ENCODE measurements around the gene FAM171A2.
"Not testable (repeated sequence)": the region's sequence is repeated elsewhere in the genome, so short reads cannot be mapped to it uniquely, and the experiment has no call there.

Gene FAM171A2

GRCh38 chr17:44360144-44360533 lies 3.5 kb downstream of the FAM171A2 start:
- no peak for DNase-seq

GRCh38 chr17:44359458-44360143 lies 4.1 kb downstream of the FAM171A2 start:
- DNase-seq: no peak

DNA sequence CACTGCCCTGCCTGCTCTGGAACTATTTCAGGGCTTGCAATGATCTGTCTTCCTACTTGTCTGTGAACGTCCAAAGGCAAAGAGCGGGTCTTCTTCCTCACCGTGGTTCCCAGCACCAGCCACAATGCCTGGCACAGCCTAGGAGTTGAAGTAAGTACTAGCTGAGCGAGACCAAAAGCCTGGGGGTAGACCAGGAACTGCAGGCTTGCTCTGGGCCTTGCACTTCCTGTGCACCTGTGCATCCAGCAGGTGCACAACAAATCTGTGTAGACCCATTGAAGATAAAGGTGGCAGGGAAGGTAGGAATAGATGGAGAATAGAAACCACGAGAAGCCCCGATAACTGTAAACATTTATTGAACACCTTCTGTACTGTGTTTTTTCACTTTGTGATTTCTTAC lies 4.6 kb downstream of the FAM171A2 start:
- no peak for DNase-seq

GRCh38 chr17:44358066-44358465 lies 5.6 kb downstream of the FAM171A2 start:
- no peak for DNase-seq

DNA sequence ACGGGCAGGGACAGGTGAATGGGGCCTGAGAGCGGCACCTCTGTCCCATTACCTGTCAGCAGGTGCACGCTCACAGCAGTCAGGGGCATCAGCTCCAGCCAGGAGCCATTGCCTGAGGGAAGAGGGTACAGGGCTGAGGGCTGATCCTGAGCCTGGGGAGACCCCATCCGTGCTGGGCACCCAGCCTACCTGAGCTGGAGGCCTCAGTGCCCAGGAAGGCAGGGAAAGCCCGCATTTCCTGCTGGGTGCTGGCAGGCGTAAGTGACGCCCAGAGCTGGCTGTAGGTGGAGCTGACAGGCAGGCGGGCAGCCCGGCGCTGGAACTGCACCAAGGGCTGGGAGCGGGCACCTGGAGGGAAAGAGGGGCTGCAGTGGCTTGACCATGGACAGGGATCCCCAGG lies 7.4 kb downstream of the FAM171A2 start:
- DNase-seq: no peak

DNA sequence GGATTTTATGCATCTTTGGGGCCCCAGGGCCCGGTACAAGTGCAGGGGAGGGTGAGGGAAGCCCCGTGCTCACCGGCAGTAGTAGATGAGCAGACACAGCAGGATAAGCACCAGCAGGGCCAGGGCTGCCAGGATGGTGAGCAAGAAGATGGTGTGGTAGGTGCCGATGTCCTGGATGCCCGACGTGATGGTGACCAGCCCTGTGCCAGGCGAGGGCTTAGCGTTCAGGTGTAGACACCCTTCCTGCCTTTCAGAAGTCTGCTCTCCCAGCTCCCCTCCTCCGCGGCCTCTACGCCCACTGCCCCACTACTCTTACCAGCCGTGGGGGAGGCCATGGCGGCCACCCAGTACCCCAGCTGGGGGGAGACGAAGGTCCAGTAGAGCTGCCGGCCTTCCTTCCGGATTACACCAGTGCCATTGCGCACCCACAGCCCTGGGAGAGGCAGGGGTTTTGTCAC lies 8.0 kb downstream of the FAM171A2 start:
- DNase-seq: no peak

- DNase-seq: peak; percentile 81
Measured at GRCh38 chr17:44354582-44355561, 8.8 kb downstream of the FAM171A2 start.

DNA sequence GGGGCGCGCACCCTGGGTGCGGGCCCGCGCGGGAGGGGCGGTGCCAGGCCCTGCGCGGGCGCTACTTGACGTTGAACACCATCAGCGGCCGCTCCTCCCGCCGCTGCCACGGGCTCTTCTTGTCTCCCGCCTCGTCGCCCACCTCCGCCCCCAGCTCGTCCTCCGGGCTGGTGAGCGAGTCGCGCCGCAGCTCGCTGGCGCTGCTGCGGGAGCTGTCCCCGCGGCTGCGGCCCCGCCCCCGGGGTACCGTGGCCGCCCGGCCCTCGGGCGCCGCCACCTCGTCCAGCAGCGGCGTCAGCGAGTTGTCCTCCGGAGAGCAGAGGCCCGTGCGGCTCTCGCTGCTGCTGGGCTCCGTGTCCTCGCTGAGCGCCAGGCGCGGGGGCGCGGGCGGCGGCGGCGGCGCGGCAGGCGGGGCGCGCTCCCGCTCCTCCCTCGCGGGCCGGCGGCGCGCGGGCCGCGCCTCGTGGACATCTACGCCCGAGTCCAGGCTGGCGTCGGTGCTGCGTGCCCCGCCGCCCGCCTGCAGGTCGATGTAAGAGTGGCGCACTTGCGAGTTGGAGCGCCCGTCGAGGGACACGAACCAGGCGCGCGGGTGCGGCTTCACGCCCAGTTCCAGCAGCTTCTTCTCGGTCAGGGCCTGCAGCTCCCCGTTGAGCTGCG lies 9.9 kb downstream of the FAM171A2 start:
- peak; percentile 67 for DNase-seq

DNA sequence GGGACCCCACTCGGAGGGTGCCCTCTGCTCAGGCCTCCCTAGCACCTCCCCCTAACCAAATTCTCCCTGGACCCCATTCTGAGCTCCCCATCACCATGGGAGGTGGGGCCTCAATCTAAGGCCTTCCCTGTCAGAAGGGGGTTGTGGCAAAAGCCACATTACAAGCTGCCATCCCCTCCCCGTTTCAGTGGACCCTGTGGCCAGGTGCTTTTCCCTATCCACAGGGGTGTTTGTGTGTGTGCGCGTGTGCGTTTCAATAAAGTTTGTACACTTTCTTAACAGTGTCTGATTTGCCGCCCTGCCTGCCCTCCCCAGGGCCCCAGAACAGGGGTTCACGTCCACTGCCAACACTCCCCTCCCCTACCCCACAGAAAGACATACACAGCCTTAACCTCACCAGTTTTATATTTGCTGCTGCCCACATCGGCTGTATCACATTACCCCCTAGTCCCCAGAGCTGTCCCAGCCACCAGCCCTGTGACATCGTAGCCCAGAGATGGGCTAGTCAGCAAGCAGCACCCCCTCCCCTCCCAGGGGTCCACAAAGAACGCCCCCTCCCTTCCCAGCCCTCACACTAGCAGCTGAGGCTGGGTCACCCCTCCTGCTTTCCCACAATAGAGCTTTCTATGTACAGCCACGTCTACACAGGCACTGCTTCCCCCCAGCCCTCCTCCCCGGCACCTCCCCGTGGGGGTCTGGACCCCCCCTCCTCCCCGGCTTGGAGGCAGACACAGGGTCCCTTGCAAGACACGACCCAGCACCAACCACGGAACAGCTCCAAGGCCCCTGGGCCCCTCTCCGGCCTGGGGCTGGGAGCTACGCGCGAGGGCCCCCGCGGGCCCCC lies 10.6 kb downstream of the FAM171A2 start:
- peak; percentile 66 for DNase-seq

DNA sequence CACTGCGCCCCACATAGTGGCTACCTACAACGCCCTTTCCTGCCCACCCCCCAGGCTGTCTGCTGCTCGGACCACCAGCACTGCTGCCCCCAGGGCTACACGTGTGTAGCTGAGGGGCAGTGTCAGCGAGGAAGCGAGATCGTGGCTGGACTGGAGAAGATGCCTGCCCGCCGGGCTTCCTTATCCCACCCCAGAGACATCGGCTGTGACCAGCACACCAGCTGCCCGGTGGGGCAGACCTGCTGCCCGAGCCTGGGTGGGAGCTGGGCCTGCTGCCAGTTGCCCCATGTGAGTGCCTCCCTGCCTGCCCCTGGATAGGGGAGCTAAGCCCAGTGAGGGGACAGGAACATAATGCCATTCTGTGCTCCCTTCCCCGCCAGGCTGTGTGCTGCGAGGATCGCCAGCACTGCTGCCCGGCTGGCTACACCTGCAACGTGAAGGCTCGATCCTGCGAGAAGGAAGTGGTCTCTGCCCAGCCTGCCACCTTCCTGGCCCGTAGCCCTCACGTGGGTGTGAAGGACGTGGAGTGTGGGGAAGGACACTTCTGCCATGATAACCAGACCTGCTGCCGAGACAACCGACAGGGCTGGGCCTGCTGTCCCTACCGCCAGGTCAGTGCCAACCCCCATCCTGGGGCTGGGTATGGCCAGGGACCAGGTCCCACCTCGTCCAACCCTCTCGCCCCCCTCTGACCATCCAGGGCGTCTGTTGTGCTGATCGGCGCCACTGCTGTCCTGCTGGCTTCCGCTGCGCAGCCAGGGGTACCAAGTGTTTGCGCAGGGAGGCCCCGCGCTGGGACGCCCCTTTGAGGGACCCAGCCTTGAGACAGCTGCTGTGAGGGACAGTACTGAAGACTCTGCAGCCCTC lies 11.5 kb downstream of the FAM171A2 start:
- DNase-seq: no peak

- no peak for DNase-seq
Measured at GRCh38 chr17:44351464-44351863, 12.2 kb downstream of the FAM171A2 start.

- DNase-seq: peak; percentile 68
Measured at GRCh38 chr17:44350733-44351226, 12.9 kb downstream of the FAM171A2 start.

- DNase-seq: no peak
Measured at GRCh38 chr17:44349553-44350070, 14.0 kb downstream of the FAM171A2 start.

DNA sequence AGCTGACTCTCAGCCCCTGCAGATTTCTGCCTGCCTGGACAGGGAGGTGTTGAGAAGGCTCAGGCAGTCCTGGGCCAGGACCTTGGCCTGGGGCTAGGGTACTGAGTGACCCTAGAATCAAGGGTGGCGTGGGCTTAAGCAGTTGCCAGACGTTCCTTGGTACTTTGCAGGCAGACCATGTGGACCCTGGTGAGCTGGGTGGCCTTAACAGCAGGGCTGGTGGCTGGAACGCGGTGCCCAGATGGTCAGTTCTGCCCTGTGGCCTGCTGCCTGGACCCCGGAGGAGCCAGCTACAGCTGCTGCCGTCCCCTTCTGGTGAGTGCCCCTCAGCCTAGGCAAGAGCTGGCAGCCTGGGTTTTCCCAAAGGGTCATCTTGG lies 14.7 kb downstream of the FAM171A2 start:
- DNase-seq: no peak

DNA sequence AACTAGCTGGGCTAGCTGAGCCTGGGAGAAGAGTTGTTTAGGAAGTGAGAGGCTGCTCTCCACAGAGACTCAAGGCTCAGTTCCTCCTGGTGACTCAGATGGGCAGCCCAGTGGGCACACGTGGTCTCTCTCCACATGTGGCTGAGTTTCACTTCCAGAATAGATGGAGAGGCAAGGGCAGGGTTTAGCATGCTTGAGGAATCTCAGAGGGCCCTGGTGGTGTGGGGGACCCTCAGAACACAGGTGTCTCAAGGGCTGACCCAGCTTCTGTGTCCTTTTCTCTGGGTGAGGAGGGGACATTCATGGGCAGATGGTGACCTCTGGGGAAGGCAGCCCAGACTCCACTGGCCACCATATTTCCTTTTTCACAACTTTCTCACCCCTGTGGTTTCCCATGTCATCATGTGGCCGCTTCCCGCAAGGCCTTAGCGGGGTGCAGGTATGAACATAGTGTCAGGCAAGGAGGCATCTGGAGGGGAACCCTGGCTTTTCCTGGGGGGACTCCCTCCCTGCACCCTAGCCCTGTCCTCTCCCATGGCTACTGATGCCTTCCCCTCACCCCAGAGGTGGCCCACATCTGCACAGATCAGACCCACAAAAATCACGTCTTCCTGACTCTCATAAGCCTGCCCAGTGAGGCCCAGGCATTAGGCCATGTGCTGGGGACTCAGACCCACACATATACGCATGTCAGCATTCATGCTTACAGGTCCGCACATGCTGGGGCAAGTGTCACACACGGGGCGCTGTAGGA lies 15.2 kb downstream of the FAM171A2 start:
- DNase-seq: no peak

- not testable (repeated sequence) for DNase-seq
Measured at GRCh38 chr17:44347206-44348055, 16.2 kb downstream of the FAM171A2 start.

DNA sequence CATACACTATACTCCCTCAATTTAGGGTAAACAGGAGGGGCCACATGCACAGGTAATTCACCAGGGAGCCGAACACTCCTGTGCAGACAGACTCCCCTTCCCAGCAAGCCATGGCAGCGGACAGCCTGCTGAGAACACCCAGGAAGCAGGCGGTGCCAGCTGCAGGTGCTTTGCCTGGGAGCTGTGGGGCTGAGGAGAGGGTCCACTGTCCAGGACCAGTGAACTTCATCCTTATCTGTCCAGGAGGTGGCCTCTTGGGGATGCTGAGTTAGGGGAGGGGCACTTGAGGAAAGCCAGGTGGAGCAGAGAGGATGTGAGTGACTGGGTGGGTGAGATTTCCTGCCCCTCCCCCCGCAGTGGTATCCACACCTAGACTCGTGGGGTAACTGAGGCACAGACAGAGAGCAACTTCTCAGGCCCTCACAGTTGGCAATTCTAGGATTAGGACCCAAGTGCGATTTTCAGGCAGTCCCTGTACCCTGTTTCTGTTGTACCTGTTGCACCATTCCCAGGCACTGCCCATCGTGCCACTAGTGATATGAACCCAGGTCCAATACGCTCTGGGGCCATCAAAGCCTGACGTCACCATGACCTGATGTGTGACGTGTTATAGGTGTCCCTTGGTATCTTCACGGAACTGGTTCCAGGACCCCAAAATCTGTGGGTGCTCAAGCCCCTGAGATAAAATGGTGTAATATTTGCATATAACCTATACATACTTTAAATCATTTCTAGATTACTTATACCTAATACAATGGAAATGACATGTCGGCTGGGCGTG lies 17.4 kb downstream of the FAM171A2 start:
- DNase-seq: no peak

DNA sequence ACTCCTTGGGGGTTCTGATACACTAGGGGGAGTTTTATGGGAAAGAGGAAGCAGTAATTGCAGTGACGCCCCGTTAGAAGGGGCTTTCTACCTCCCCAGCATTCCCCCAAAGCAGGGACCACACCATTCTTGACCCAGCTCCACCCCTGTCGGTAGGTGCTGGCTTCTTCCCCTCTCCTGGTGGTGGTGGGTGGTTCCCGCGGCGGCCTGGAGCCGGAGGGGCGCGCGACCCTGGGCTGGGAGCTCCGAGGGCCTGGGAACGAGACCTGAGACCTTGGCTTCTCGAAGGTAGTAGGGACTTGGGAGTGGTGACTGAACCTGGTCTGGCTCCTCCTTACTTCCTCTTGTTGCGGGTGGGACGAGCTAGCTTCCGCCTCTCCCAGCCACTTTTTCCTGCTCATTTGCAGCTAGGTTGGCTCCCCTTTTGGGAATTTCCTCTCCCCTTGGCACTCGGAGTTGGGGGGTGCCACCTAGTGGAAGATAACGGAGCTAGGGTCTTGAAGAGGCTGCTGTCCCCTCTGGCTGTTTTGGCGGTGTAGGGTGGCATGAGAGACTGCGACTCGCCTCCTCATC lies 18.1 kb downstream of the FAM171A2 start:
- peak; percentile 73 for DNase-seq

Measured in right forelimb (tissue), 1 donor.